PFSK-1 (cell line): ENCODE results near the gene DDX24.

Source experiments
- POLR2AphosphoS5 ChIP-seq: IDR thresholded peaks from 2 replicates; pipeline ENCODE4 v1.6.1; 2012; ENCODE audit warnings: low read depth, mild to moderate bottlenecking, control low read depth, low read length, moderate library complexity
- TAF1 ChIP-seq: IDR thresholded peaks from 2 replicates; pipeline ENCODE4 v1.6.1; 2012; ENCODE audit warnings: low read length, control low read depth, borderline replicate concordance; ENCODE audit not compliant: insufficient read depth
- TF ChIP-seq, protein P1 (sequence below), 2 experiments: IDR thresholded peaks; 2 replicates each; pipeline versions ENCODE4 v1.6.1 to v1.8.0; 2011 to 2012; ENCODE audit warnings: low read depth in 2 of 2, low read length in 2 of 2, control low read depth in 1 of 2, inconsistent platforms in 1 of 2, mild to moderate bottlenecking in 1 of 2, moderate library complexity in 1 of 2; ENCODE audit not compliant: insufficient read depth in 1 of 2

DNA sequence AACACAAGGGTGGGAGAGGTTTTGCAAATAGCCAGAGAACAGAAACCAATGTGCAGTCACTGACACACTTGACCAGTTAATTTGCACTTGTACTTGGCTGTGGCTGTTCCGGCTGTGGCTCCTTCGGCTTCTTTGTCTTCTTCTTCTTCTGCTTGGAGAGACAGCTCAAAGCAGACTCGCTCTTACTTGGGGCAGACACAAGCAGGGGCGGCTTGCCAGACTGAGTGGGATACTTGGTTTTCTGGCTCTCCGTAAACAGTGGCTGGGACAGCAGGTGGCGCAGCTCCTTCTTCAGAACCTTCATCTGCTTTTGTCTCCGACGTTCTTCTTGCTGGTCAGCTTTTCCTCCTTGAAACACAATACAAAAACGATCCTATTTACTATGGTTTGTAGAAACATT lies 29.9 kb downstream of the DDX24 start:
- TF ChIP-seq TAF1 (no peak), POLR2AphosphoS5 (no peak)
- TF ChIP-seq, protein P1, sequence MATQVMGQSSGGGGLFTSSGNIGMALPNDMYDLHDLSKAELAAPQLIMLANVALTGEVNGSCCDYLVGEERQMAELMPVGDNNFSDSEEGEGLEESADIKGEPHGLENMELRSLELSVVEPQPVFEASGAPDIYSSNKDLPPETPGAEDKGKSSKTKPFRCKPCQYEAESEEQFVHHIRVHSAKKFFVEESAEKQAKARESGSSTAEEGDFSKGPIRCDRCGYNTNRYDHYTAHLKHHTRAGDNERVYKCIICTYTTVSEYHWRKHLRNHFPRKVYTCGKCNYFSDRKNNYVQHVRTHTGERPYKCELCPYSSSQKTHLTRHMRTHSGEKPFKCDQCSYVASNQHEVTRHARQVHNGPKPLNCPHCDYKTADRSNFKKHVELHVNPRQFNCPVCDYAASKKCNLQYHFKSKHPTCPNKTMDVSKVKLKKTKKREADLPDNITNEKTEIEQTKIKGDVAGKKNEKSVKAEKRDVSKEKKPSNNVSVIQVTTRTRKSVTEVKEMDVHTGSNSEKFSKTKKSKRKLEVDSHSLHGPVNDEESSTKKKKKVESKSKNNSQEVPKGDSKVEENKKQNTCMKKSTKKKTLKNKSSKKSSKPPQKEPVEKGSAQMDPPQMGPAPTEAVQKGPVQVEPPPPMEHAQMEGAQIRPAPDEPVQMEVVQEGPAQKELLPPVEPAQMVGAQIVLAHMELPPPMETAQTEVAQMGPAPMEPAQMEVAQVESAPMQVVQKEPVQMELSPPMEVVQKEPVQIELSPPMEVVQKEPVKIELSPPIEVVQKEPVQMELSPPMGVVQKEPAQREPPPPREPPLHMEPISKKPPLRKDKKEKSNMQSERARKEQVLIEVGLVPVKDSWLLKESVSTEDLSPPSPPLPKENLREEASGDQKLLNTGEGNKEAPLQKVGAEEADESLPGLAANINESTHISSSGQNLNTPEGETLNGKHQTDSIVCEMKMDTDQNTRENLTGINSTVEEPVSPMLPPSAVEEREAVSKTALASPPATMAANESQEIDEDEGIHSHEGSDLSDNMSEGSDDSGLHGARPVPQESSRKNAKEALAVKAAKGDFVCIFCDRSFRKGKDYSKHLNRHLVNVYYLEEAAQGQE (IDR thresholded peaks at IDR 0.05; ENCODE audit: insufficient read depth in 1 of 2, low read depth in 2 of 2, low read length in 2 of 2) = no peak
